H1 (cell line): Measurements from ENCODE around the gene ADRA2A. TPM values are rescaled to one million over a fixed set of nuclear protein-coding genes. Genes with fewer than 3 reads are reported as not detected.

ENCODE experiments used
- CTCF ChIA-PET: fragments of 300-600 bp; sonication (Branson Sonifier 250); formaldehyde crosslinking; loops from one replicate; lab custom pipeline; 2021; ENCODE audit not compliant: partially characterized antibody; lab: Charles Lee
- POLR2A ChIA-PET: fragments of 300-600 bp; sonication (Branson Sonifier 250); formaldehyde crosslinking; loops from one replicate; lab custom pipeline; 2021; ENCODE audit warnings: inconsistent platforms; ENCODE audit not compliant: partially characterized antibody; lab: Charles Lee
- DNase-seq, 2 experiments: peaks; one replicate each; pipeline versions ENCODE4 v3.0.0 to v3.0.0-alpha.2; 2010 to 2022; ENCODE audit warnings: low spot score in 2 of 2, low read depth in 1 of 2, mixed read lengths in 1 of 2
- FAIRE-seq: peaks from 2 replicates; lab custom pipeline; 2011; peaks lifted over from hg19 to GRCh38; lab: Jason Lieb, UNC
- H2AFZ ChIP-seq: 2 replicates; pipeline ENCODE4 v1.8.1; 2012; ENCODE audit warnings: low read length, inconsistent platforms
- H2AK5ac ChIP-seq: 2 replicates; pipeline ENCODE4 v1.6.1; 2013; ENCODE audit warnings: low read depth, low read length
- H2BK120ac ChIP-seq: replicated peaks from 2 replicates; pipeline ENCODE3; 2013; ENCODE audit warnings: low read depth, low read length, inconsistent platforms
- H2BK12ac ChIP-seq: 2 replicates; pipeline ENCODE4 v1.6.1; 2013; ENCODE audit warnings: low read depth, low read length
- H2BK15ac ChIP-seq: 2 replicates; pipeline ENCODE4 v1.6.1; 2013; ENCODE audit warnings: low read length
- H2BK20ac ChIP-seq: 2 replicates; pipeline ENCODE4 v1.6.1; 2013; ENCODE audit warnings: low read length
- H2BK5ac ChIP-seq: 2 replicates; pipeline ENCODE4 v1.6.1; 2013; ENCODE audit warnings: low read depth, low read length
- H3K14ac ChIP-seq: 2 replicates; pipeline ENCODE4 v1.6.1; 2013; ENCODE audit warnings: inconsistent platforms; ENCODE audit not compliant: insufficient read length
- H3K18ac ChIP-seq: 2 replicates; pipeline ENCODE4 v1.6.1; 2013; ENCODE audit warnings: low read length; ENCODE audit errors: extremely low read depth
- H3K23ac ChIP-seq: 2 replicates; pipeline ENCODE4 v1.6.1; 2013; ENCODE audit warnings: inconsistent platforms; ENCODE audit not compliant: insufficient read length
- H3K23me2 ChIP-seq: 2 replicates; pipeline ENCODE4 v1.6.1; 2013; ENCODE audit warnings: low read depth, low read length
- H3K27ac ChIP-seq: 2 replicates; pipeline ENCODE4 v1.6.1; 2011; ENCODE audit warnings: low read depth, low read length, inconsistent platforms
- H3K27me3 ChIP-seq, 4 experiments: replicated peaks in 1 of 4; 1 replicate in 1 of 4; 2 replicates in 3 of 4; pipeline versions ENCODE4 v1.6.1 to v1.8.1; 2011 to 2013; ENCODE audit warnings: low read length in 3 of 4, mild to moderate bottlenecking in 3 of 4, inconsistent platforms in 2 of 4, mixed read lengths in 2 of 4, moderate library complexity in 1 of 4; ENCODE audit not compliant: control insufficient read depth in 3 of 4, insufficient read depth in 3 of 4; ENCODE audit errors: extremely low read depth in 1 of 4
- H3K36me3 ChIP-seq, 4 experiments: 2 replicates each; pipeline versions ENCODE4 v1.6.1 to v1.8.1; 2011 to 2013; ENCODE audit warnings: mild to moderate bottlenecking in 4 of 4, low read length in 3 of 4, moderate library complexity in 2 of 4, control low read depth in 1 of 4, inconsistent platforms in 1 of 4; ENCODE audit not compliant: insufficient read depth in 4 of 4, control insufficient read depth in 2 of 4
- H3K4ac ChIP-seq: replicated peaks from 2 replicates; pipeline ENCODE3; 2013; ENCODE audit warnings: low read length, low read depth, mixed read lengths, inconsistent platforms; ENCODE audit not compliant: insufficient read length
- H3K4me1 ChIP-seq, 4 experiments: replicated peaks in 1 of 4; 1 replicate in 1 of 4; 2 replicates in 3 of 4; pipeline versions ENCODE4 v1.6.1 to v1.8.1; 2011 to 2013; ENCODE audit warnings: low read length in 3 of 4, inconsistent platforms in 2 of 4, mixed read lengths in 1 of 4; ENCODE audit not compliant: insufficient read depth in 4 of 4, control insufficient read depth in 3 of 4
- H3K4me2 ChIP-seq, 2 experiments: 2 replicates each; pipeline versions ENCODE4 v1.6.1 to v1.8.1; 2011 to 2013; ENCODE audit warnings: low read depth in 2 of 2, low read length in 2 of 2, control low read depth in 1 of 2, inconsistent platforms in 1 of 2, mild to moderate bottlenecking in 1 of 2; ENCODE audit not compliant: insufficient read depth in 1 of 2
- H3K4me3 ChIP-seq, 4 experiments: fragments of 200-600, 300-600 bp in 1 of 4; sonication (generic), shearing (Covaris generic), sonication (Bioruptor Twin) in 1 of 4; 2 replicates each; pipeline versions ENCODE4 v1.5.1 to v1.8.1; 2011 to 2016; ENCODE audit warnings: low read length in 4 of 4, low read depth in 3 of 4, control low read depth in 2 of 4, inconsistent platforms in 2 of 4, mild to moderate bottlenecking in 2 of 4, mixed read lengths in 1 of 4, moderate library complexity in 1 of 4; ENCODE audit not compliant: insufficient read depth in 2 of 4; ENCODE audit errors: extremely low read depth in 1 of 4
- H3K56ac ChIP-seq: replicated peaks from 2 replicates; pipeline ENCODE3; 2013; ENCODE audit warnings: low read depth, mild to moderate bottlenecking, mixed read lengths, low read length, inconsistent platforms; ENCODE audit not compliant: insufficient read length
- H3K79me1 ChIP-seq: 2 replicates; pipeline ENCODE4 v1.6.1; 2013; ENCODE audit warnings: low read depth, low read length, control low read depth
- H3K79me2 ChIP-seq, 2 experiments: 2 replicates each; pipeline versions ENCODE4 v1.6.1 to v1.8.1; 2012 to 2013; ENCODE audit warnings: low read length in 2 of 2, mild to moderate bottlenecking in 2 of 2, inconsistent platforms in 1 of 2; ENCODE audit not compliant: insufficient read depth in 2 of 2, control insufficient read depth in 1 of 2
- H3K9ac ChIP-seq, 4 experiments: replicated peaks in 1 of 4; 1 replicate in 1 of 4; 2 replicates in 3 of 4; pipeline versions ENCODE4 v1.6.1 to v1.8.1; 2011 to 2013; ENCODE audit warnings: low read depth in 3 of 4, low read length in 3 of 4, control low read depth in 2 of 4, mild to moderate bottlenecking in 2 of 4, moderate library complexity in 2 of 4, inconsistent platforms in 1 of 4; ENCODE audit errors: extremely low read depth in 1 of 4
- H3K9me3 ChIP-seq, 2 experiments: 2 replicates each; pipeline versions ENCODE4 v1.6.1 to v1.8.1; 2012 to 2013; ENCODE audit warnings: mild to moderate bottlenecking in 2 of 2, moderate library complexity in 2 of 2, control low read depth in 1 of 2, inconsistent platforms in 1 of 2, low read depth in 1 of 2, low read length in 1 of 2, mixed read lengths in 1 of 2; ENCODE audit not compliant: insufficient read depth in 2 of 2
- H4K20me1 ChIP-seq, 2 experiments: replicated peaks in 1 of 2; 2 replicates each; pipeline versions ENCODE3 to v1.8.1; 2011 to 2013; ENCODE audit warnings: inconsistent platforms in 2 of 2, low read length in 2 of 2, mild to moderate bottlenecking in 1 of 2; ENCODE audit not compliant: insufficient read depth in 2 of 2, control insufficient read depth in 1 of 2
- H4K5ac ChIP-seq: 2 replicates; pipeline ENCODE4 v1.6.1; 2013; ENCODE audit warnings: low read length, low read depth, mixed read lengths, inconsistent platforms; ENCODE audit not compliant: insufficient read length
- H4K8ac ChIP-seq: 2 replicates; pipeline ENCODE4 v1.8.0; 2013; ENCODE audit warnings: mild to moderate bottlenecking, moderate library complexity, low read length, inconsistent platforms; ENCODE audit not compliant: insufficient read depth; ENCODE audit errors: extremely low read depth
- H4K91ac ChIP-seq: replicated peaks from 2 replicates; pipeline ENCODE3; 2013; ENCODE audit warnings: low read length, mixed read lengths, inconsistent platforms; ENCODE audit not compliant: insufficient read length
- BACH1 ChIP-seq: IDR thresholded peaks from 2 replicates; pipeline ENCODE4 v1.6.1; 2012; ENCODE audit warnings: low read length, improper control_type of control experiment
- CBX8 ChIP-seq: fragments of 300-800, 300-1000 bp; sonication (generic); IDR thresholded peaks from 2 replicates; pipeline ENCODE4 v1.7.1; 2016; ENCODE audit warnings: low read depth, low read length, borderline replicate concordance
- EP300 ChIP-seq, 2 experiments: IDR thresholded peaks; 1 replicate in 1 of 2; 2 replicates in 1 of 2; pipeline ENCODE4 v1.6.1; 2011 to 2012; ENCODE audit warnings: low read depth in 2 of 2, low read length in 2 of 2, mild to moderate bottlenecking in 2 of 2, borderline replicate concordance in 1 of 2, inconsistent platforms in 1 of 2, moderate library complexity in 1 of 2
- EZH2 ChIP-seq: fragments of 200-600 bp; sonication (generic); IDR thresholded peaks from 2 replicates; pipeline ENCODE4 v1.7.1; 2012; ENCODE audit warnings: low read depth, mild to moderate bottlenecking, moderate library complexity, low read length, inconsistent platforms; ENCODE audit not compliant: severe bottlenecking
- FOSL1 ChIP-seq: IDR thresholded peaks from 2 replicates; pipeline ENCODE4 v1.6.1; 2011; ENCODE audit warnings: mild to moderate bottlenecking, low read depth, low read length, moderate library complexity; ENCODE audit not compliant: insufficient read depth
- GTF2F1 ChIP-seq: IDR thresholded peaks from 2 replicates; pipeline ENCODE4 v1.6.1; 2012; ENCODE audit warnings: low read depth, low read length, improper control_type of control experiment, borderline replicate concordance
- JUND ChIP-seq: IDR thresholded peaks from 2 replicates; pipeline ENCODE4 v1.6.1; 2011; ENCODE audit warnings: mild to moderate bottlenecking, improper control_type of control experiment, low read length
- POLR2AphosphoS5 ChIP-seq: IDR thresholded peaks from 2 replicates; pipeline ENCODE4 v1.6.1; 2011; ENCODE audit warnings: low read depth, low read length
- RBBP5 ChIP-seq: IDR thresholded peaks from 2 replicates; pipeline ENCODE4 v1.7.1; 2012; ENCODE audit warnings: low read depth, mild to moderate bottlenecking, inconsistent platforms, low read length, moderate library complexity, borderline replicate concordance
- RXRA ChIP-seq: IDR thresholded peaks from 2 replicates; pipeline ENCODE4 v1.6.1; 2011; ENCODE audit warnings: low read depth, mild to moderate bottlenecking, low read length, moderate library complexity; ENCODE audit not compliant: insufficient read depth
- SP1 ChIP-seq: IDR thresholded peaks from 2 replicates; pipeline ENCODE4 v1.6.1; 2011; ENCODE audit warnings: low read depth, low read length
- SRF ChIP-seq: IDR thresholded peaks from 2 replicates; pipeline ENCODE4 v1.6.1; 2011; ENCODE audit warnings: mild to moderate bottlenecking, low read depth, low read length, moderate library complexity
- ZNF274 ChIP-seq: IDR thresholded peaks from 2 replicates; pipeline ENCODE4 v1.7.0; 2012; ENCODE audit warnings: low read length, borderline replicate concordance; ENCODE audit errors: extremely low read depth
- WGBS, 2 experiments: shearing (Covaris generic) in 1 of 2; methylation state at CpG; one replicate each; pipeline versions ENCODE4 v1.1.6 to v1.1.7; 2013 to 2015; ENCODE audit warnings: low lambda C conversion rate in 2 of 2, mixed read lengths in 2 of 2, inconsistent platforms in 1 of 2, low coverage in 1 of 2, missing lambda C conversion rate in 1 of 2; ENCODE audit not compliant: insufficient replicate concordance in 2 of 2, insufficient coverage in 1 of 2, insufficient read length in 1 of 2; ENCODE audit errors: extremely low coverage in 1 of 2, missing lambda C conversion rate in 1 of 2; 5-methylcytosine and 5-hydroxymethylcytosine counted together
- polyA plus RNA-seq, 7 experiments: library from polyadenylated mRNA; depleted of rRNA in 3 of 7; stranded (reverse) in 5 of 7; unstranded in 2 of 7; fragments of >200 nt in 5 of 7; fragments of 200-250 nt in 2 of 7; gene quantifications; 1 replicate in 5 of 7; 2 replicates in 1 of 7; 4 replicates in 1 of 7; pipeline versions ENCODE4 v1.2.1 to v1.2.3, GENCODE V29; 2011 to 2013; ENCODE audit warnings: missing spikeins in 2 of 7, mixed read lengths in 2 of 7
- total RNA-seq: library from RNA; stranded (reverse); fragmentation: NEBNext Ultra II Directional; extraction: Animal tissue kit (Norgen Biotek cat#: 25700); gene quantifications from 2 replicates; pipeline ENCODE4 v1.2.1, GENCODE V29; 2021

ADRA2A gene
- total and polyA plus RNA-seq, 2 of the 8 experiments (the other 6 are each of a cell fraction or from before 2014, with no cell fraction given) = 5.9 to 6.2 TPM

- Histone ChIP-seq H3K9me3 (no peaks in the 10 kb centered on the region), H3K79me1 (no peaks in the 10 kb centered on the region), H3K4me1 (no peaks in the 10 kb centered on the region), H3K56ac (no peak overlapping the region), H2BK5ac (no peak overlapping the region), H3K27me3 (no peaks in the 10 kb centered on the region), H3K14ac (no peak overlapping the region), H3K27ac (no peak overlapping the region), H2AK5ac (no peak overlapping the region), H3K79me2 (no peaks in the 10 kb centered on the region), H3K9ac (no peak overlapping the region), H4K91ac (no peak overlapping the region), H2BK15ac (no peak overlapping the region), H3K4me2 (no peak overlapping the region), H3K4me3 (no peak overlapping the region), H2BK120ac (no peak overlapping the region), H2BK12ac (no peak overlapping the region), H4K20me1 (no peaks in the 10 kb centered on the region), H3K18ac (no peak overlapping the region), H2AFZ (no peak overlapping the region), H3K36me3 (no peaks in the 10 kb centered on the region), H4K8ac (no peak overlapping the region; the same call in 1 of the 2 replicates), H3K23me2 (no peaks in the 10 kb centered on the region; the same call in 1 of the 2 replicates), H3K4ac (no peak overlapping the region), H4K5ac (no peak overlapping the region), H3K23ac (no peak overlapping the region), H2BK20ac (no peak overlapping the region)
- ChIA-PET POLR2A (no interaction called here), CTCF (interaction anchor here (0.7 to 1.7 kb wide), 3 partner anchors 11 to 1091 kb away, joined by 3 to 12 read pairs (median 3); no protein-coding TSS in a partner anchor)
- WGBS, 2 experiments = 88% methylated on average over 8 of the region's 8 CpGs; no CpG with 5 or more reads in 1 of the 2 experiments
- FAIRE-seq = no peak
- no peak for DNase-seq
- TF ChIP-seq EP300 (IDR thresholded peaks at IDR 0.05; ENCODE audit: borderline replicate concordance in 1 of 2, low read depth in 2 of 2, low read length in 2 of 2) = no peak
- no peak for TF ChIP-seq CBX8
- TF ChIP-seq SRF = no peak
- TF ChIP-seq RXRA = no peak
- TF ChIP-seq RBBP5 = no peak
- TF ChIP-seq GTF2F1 = no peak
- no peak for TF ChIP-seq EZH2
- TF ChIP-seq JUND = no peak
- TF ChIP-seq ZNF274 = no peak
- no peak for TF ChIP-seq FOSL1
- no peak for TF ChIP-seq SP1
- no peak for TF ChIP-seq BACH1
- TF ChIP-seq POLR2AphosphoS5 = no peak
These were observed 40.9 kb downstream of the ADRA2A start for GRCh38 chr10:111117528-111118277.
